Colon (tissue), 2 donors: ENCODE data around the gene YTHDC2.
A peak's percentile ranks its signal among the peaks of the same experiment; 100 is the strongest.

Experiments
- FAIRE-seq: peaks from 2 replicates; lab custom pipeline; 2012; peaks lifted over from hg19 to GRCh38; lab: Jason Lieb, UNC
- donor health status: control.
- donor health status: control.

Gene YTHDC2

GRCh38 chr5:113520429-113520828, 6.9 kb downstream of the YTHDC2 start:
- FAIRE-seq = no peak

- no peak for FAIRE-seq
Measured at GRCh38 chr5:113520899-113521298, 7.4 kb downstream of the YTHDC2 start.

GRCh38 chr5:113523168-113523567, 9.7 kb downstream of the YTHDC2 start:
- FAIRE-seq = no peak

- FAIRE-seq = peak; percentile 24
Measured at GRCh38 chr5:113524927-113525326, 11.4 kb downstream of the YTHDC2 start.

GRCh38 chr5:113526421-113526820, 12.9 kb downstream of the YTHDC2 start:
- FAIRE-seq = no peak

GRCh38 chr5:113527746-113528145, 14.3 kb downstream of the YTHDC2 start:
- FAIRE-seq = no peak

GRCh38 chr5:113531481-113532159, 18.1 kb downstream of the YTHDC2 start:
- FAIRE-seq = no peak

- no peak for FAIRE-seq
Measured at GRCh38 chr5:113538313-113538712, 24.8 kb downstream of the YTHDC2 start.

GRCh38 chr5:113546703-113547183, 33.2 kb downstream of the YTHDC2 start:
- FAIRE-seq = no peak

- FAIRE-seq = no peak
Measured at GRCh38 chr5:113548396-113548795, 34.9 kb downstream of the YTHDC2 start.

- FAIRE-seq = no peak
Measured at GRCh38 chr5:113552137-113552536, 38.6 kb downstream of the YTHDC2 start.

- FAIRE-seq = no peak
Measured at GRCh38 chr5:113552620-113553019, 39.1 kb downstream of the YTHDC2 start.

- FAIRE-seq = no peak
Measured at GRCh38 chr5:113562828-113563400, 49.4 kb downstream of the YTHDC2 start.

GRCh38 chr5:113569396-113569795, 55.9 kb downstream of the YTHDC2 start:
- FAIRE-seq = no peak

GRCh38 chr5:113572716-113573115, 59.2 kb downstream of the YTHDC2 start:
- FAIRE-seq = no peak

- no peak for FAIRE-seq
Measured at GRCh38 chr5:113574417-113574816, 60.9 kb downstream of the YTHDC2 start.

GRCh38 chr5:113575074-113575473, 61.6 kb downstream of the YTHDC2 start:
- no peak for FAIRE-seq

GRCh38 chr5:113578091-113578490, 64.6 kb downstream of the YTHDC2 start:
- no peak for FAIRE-seq

- no peak for FAIRE-seq
Measured at GRCh38 chr5:113581388-113581787, 67.9 kb downstream of the YTHDC2 start.

- no peak for FAIRE-seq
Measured at GRCh38 chr5:113598150-113598549, 84.7 kb downstream of the YTHDC2 start.

GRCh38 chr5:113598926-113599325, 85.4 kb downstream of the YTHDC2 start:
- FAIRE-seq = no peak

GRCh38 chr5:113600255-113600905, 86.9 kb downstream of the YTHDC2 start:
- no peak for FAIRE-seq

- no peak for FAIRE-seq
Measured at GRCh38 chr5:113601423-113601822, 87.9 kb downstream of the YTHDC2 start.
